Measurements from ENCODE around the gene CSK.

The CSK gene

GRCh38 chr15:74795966-74796625 is 14.2 kb downstream of the CSK start:
- Histone ChIP-seq H3K4me1 (ENCODE audit: insufficient read depth, low read length, poor library complexity, severe bottlenecking) (peaks cover 24% of the 10 kb centered on the region), H3K36me3 (ENCODE audit: insufficient read depth, low read length) (peaks cover 51% of the 10 kb centered on the region; the same call in 1 of the 2 replicates), H3K9me3 (ENCODE audit: insufficient read depth, low read depth, low read length) (no peaks in the 10 kb centered on the region), H3K27me3 (ENCODE audit: insufficient read depth, low read length, poor library complexity, severe bottlenecking) (no peaks in the 10 kb centered on the region), H3K9me2 (replicated peaks; ENCODE audit: low read depth, low read length) (no peaks in the 10 kb centered on the region), H3K4me3 (ENCODE audit: low read length, poor library complexity, severe bottlenecking) (no peak overlapping the region), H3K79me2 (ENCODE audit: insufficient read depth, low read length) (peaks cover 74% of the 10 kb centered on the region), H3F3A (ENCODE audit: low read depth) (no peaks in the 10 kb centered on the region), H4K20me1 (ENCODE audit: insufficient read depth, low read length, poor library complexity, severe bottlenecking) (peaks cover 82% of the 10 kb centered on the region), H3K4me2 (ENCODE audit: low read depth, low read length, poor library complexity, severe bottlenecking) (no peak overlapping the region), H2AFZ (ENCODE audit: low read length) (no peak overlapping the region), H3K9ac (ENCODE audit: low read depth, low read length, poor library complexity, severe bottlenecking) (no peak overlapping the region)
- TF ChIP-seq CTCF (conservative IDR thresholded peaks at IDR 0.05; ENCODE audit: low read length) (no peak), EZH2phosphoT487 (IDR thresholded peaks at IDR 0.05; ENCODE audit: borderline replicate concordance) (no peak)

GRCh38 chr15:74798388-74799254 is 16.7 kb downstream of the CSK start:
- no peaks in the 10 kb centered on the region for H3K4me1 ChIP-seq (ENCODE audit: insufficient read depth, low read length, poor library complexity, severe bottlenecking)
- H3K4me2 ChIP-seq (ENCODE audit: low read depth, low read length, poor library complexity, severe bottlenecking) = no peak overlapping the region
- no peaks in the 10 kb centered on the region for H3K9me2 ChIP-seq (replicated peaks; ENCODE audit: low read depth, low read length)
- H2AFZ ChIP-seq (ENCODE audit: low read length) = no peak overlapping the region
- no peaks in the 10 kb centered on the region for H3F3A ChIP-seq (ENCODE audit: low read depth)
- peaks cover 65% of the 10 kb centered on the region; the same call in 1 of the 2 replicates for H3K36me3 ChIP-seq (ENCODE audit: insufficient read depth, low read length)
- H3K27me3 ChIP-seq (ENCODE audit: insufficient read depth, low read length, poor library complexity, severe bottlenecking) = no peaks in the 10 kb centered on the region
- H3K9ac ChIP-seq (ENCODE audit: low read depth, low read length, poor library complexity, severe bottlenecking) = no peak overlapping the region
- no peak overlapping the region for H3K4me3 ChIP-seq (ENCODE audit: low read length, poor library complexity, severe bottlenecking)
- H4K20me1 ChIP-seq (ENCODE audit: insufficient read depth, low read length, poor library complexity, severe bottlenecking) = peaks cover 56% of the 10 kb centered on the region
- H3K79me2 ChIP-seq (ENCODE audit: insufficient read depth, low read length) = peaks cover 49% of the 10 kb centered on the region
- TF ChIP-seq CTCF (conservative IDR thresholded peaks at IDR 0.05; ENCODE audit: low read length) (no peak), EZH2phosphoT487 (IDR thresholded peaks at IDR 0.05; ENCODE audit: borderline replicate concordance) (no peak)
- no peaks in the 10 kb centered on the region for H3K9me3 ChIP-seq (ENCODE audit: insufficient read depth, low read depth, low read length)

- Histone ChIP-seq H3K36me3 (ENCODE audit: insufficient read depth, low read length) (peaks cover 73% of the 10 kb centered on the region; the same call in 1 of the 2 replicates), H3K4me1 (ENCODE audit: insufficient read depth, low read length, poor library complexity, severe bottlenecking) (no peaks in the 10 kb centered on the region), H2AFZ (ENCODE audit: low read length) (no peak overlapping the region), H3K4me2 (ENCODE audit: low read depth, low read length, poor library complexity, severe bottlenecking) (no peak overlapping the region), H3K9me2 (replicated peaks; ENCODE audit: low read depth, low read length) (no peaks in the 10 kb centered on the region), H3K27me3 (ENCODE audit: insufficient read depth, low read length, poor library complexity, severe bottlenecking) (no peaks in the 10 kb centered on the region), H3K4me3 (ENCODE audit: low read length, poor library complexity, severe bottlenecking) (no peak overlapping the region), H3K79me2 (ENCODE audit: insufficient read depth, low read length) (peaks cover 42% of the 10 kb centered on the region; the same call in 1 of the 2 replicates), H4K20me1 (ENCODE audit: insufficient read depth, low read length, poor library complexity, severe bottlenecking) (peaks cover 50% of the 10 kb centered on the region), H3K9me3 (ENCODE audit: insufficient read depth, low read depth, low read length) (no peaks in the 10 kb centered on the region), H3K9ac (ENCODE audit: low read depth, low read length, poor library complexity, severe bottlenecking) (no peak overlapping the region), H3F3A (ENCODE audit: low read depth) (peaks cover 3% of the 10 kb centered on the region; the same call in 1 of the 2 replicates)
- TF ChIP-seq CTCF (conservative IDR thresholded peaks at IDR 0.05; ENCODE audit: low read length) (no peak; the same call in 1 of the 2 replicates), EZH2phosphoT487 (IDR thresholded peaks at IDR 0.05; ENCODE audit: borderline replicate concordance) (no peak)
Observed at GRCh38 chr15:74799255-74799855, 17.5 kb downstream of the CSK start.
